GM18511 (cell line): ENCODE results near the gene NTSR1.

Experiments
- ATAC-seq: cut with Tn5 transposase; IDR thresholded peaks from one replicate; pipeline ENCODE4 v1.9.1; 2021; ENCODE audit warnings: mild to moderate bottlenecking, moderate library complexity; ENCODE audit not compliant: unreplicated experiment

The NTSR1 gene

DNA sequence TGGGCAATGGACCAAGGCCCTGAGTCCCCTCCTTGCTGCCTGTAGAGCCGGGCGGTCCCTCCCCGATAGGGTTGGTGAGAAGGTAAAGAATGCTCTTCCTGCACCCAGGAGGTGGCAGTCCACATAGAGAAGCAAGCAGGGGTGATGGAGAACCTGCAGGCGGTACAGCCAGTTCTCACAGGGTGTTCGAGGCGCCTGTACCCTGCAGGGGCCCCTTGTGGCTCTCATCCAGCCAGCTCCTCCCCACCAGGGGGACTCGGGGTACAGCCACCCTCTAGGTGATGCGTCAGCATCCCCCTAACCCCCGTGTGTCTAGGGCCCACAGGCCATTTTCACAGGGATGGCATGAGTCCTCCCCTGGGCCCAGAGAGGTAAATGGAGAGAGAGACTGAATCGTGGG is 103.1 kb downstream of the NTSR1 start:
- ATAC-seq: no peak
